Sigmoid colon (tissue), 4 donors: ENCODE measurements around the gene FRMPD4.

Experiments
- CTCF ChIP-seq, 4 experiments: fragments of 450-650 bp in 3 of 4; fragments of 200-600 bp in 1 of 4; IDR thresholded peaks; one replicate each; pipeline ENCODE4 v1.5.1; 2016 to 2019; ENCODE audit warnings: antibody characterized with exemption in 4 of 4, mild to moderate bottlenecking in 3 of 4, moderate library complexity in 2 of 4
- EP300 ChIP-seq, 4 donors: sonication (generic); formaldehyde crosslinking; IDR thresholded peaks; one replicate each; pipeline ENCODE4 v1.6.1; 2017; ENCODE audit warnings: antibody characterized with exemption in 4 of 4
- POLR2A ChIP-seq, 2 donors: fragments of 450-650 bp; IDR thresholded peaks; one replicate each; pipeline ENCODE4 v1.6.1; 2016; ENCODE audit warnings: antibody characterized with exemption in 2 of 2, mild to moderate bottlenecking in 2 of 2, moderate library complexity in 2 of 2
- POLR2AphosphoS5 ChIP-seq, 4 donors: sonication (generic); formaldehyde crosslinking; IDR thresholded peaks; one replicate each; pipeline ENCODE4 v1.6.1; 2017; ENCODE audit warnings: antibody characterized with exemption in 4 of 4

GRCh38 chrX:12249997-12250396, 111.7 kb downstream of the FRMPD4 start:
- no peak for TF ChIP-seq CTCF (IDR thresholded peaks at IDR 0.05)
- TF ChIP-seq POLR2A (IDR thresholded peaks at IDR 0.05), result no peak
- no peak for TF ChIP-seq POLR2AphosphoS5 (IDR thresholded peaks at IDR 0.05)
- no peak for TF ChIP-seq EP300 (IDR thresholded peaks at IDR 0.05)
